ENCODE data around the gene GRK7. TPM values are rescaled to one million over a fixed set of nuclear protein-coding genes. Genes with fewer than 3 reads are reported as not detected.

GRK7 gene
- total and polyA plus RNA-seq, 2 of the 4 experiments (the other 2 are of a cell fraction) = not detected

DNA sequence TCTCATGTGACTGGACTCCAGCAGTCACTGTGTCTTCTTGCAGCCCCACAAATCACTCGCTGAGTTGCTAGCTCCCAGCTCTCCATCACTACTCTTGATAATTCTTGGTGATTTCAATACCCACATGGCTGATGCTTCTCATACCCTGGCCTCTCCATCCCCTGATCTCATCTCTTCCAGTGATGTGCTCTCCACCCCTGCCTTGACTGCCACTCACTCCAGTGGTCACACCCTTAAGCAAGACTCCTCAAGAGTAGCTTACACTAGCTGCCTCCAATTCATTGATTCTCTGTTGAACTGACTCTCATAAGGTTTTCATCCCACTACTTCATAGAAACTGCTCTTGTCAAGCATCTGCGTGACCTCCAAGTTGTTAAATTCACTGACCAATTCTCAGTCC lies 837 bp downstream of the GRK7 start:
- POLR2A ChIA-PET (ENCODE audit: unreplicated experiment) = no interaction called here
- intact Hi-C loops (cut with micrococcal nuclease) = no loop called here

More for the DNA sequence above, 837 bp downstream of the GRK7 start:
- ATAC-seq (ENCODE audit: low read depth) (no peak), DNase-seq (no peak)
- H4K91ac ChIP-seq (ENCODE audit: insufficient read depth, low read depth, low read length) = no peak overlapping the region
- no peak overlapping the region for H3K4me2 ChIP-seq (ENCODE audit: low read depth, low read length)
- no peaks in the 10 kb centered on the region for H3K27me3 ChIP-seq (ENCODE audit: control insufficient read depth, insufficient read depth, low read length)
- no peak overlapping the region for H3K18ac ChIP-seq (ENCODE audit: low read depth, low read length)
- 95% methylated on average over 2 of the region's 2 CpGs; no CpG with 5 or more reads in 1 of the 2 experiments for WGBS, 2 experiments (ENCODE audit: extremely low coverage in 2 of 2, insufficient read length in 1 of 2)
- TF ChIP-seq CHD1 (IDR thresholded peaks at IDR 0.05; ENCODE audit: low read depth, low read length) (no peak), RAD21 (IDR thresholded peaks at IDR 0.05; ENCODE audit: low read length) (no peak), BHLHE40 (IDR thresholded peaks at IDR 0.05; ENCODE audit: low read depth, low read length) (no peak), POLR2A (IDR thresholded peaks at IDR 0.05; ENCODE audit: low read depth, low read length) (no peak), RFX5 (IDR thresholded peaks at IDR 0.05; ENCODE audit: low read depth, low read length) (no peak), RCOR1 (IDR thresholded peaks at IDR 0.05; ENCODE audit: insufficient replicate concordance, low read length) (no peak), MXI1 (IDR thresholded peaks at IDR 0.05; ENCODE audit: borderline replicate concordance, low read depth, low read length) (no peak), MAZ (IDR thresholded peaks at IDR 0.05; ENCODE audit: borderline replicate concordance, low read depth, low read length) (no peak), CEBPB (IDR thresholded peaks at IDR 0.05; ENCODE audit: low read depth, low read length) (no peak), NFE2L2 (IDR thresholded peaks at IDR 0.05; ENCODE audit: low read depth, low read length) (no peak), MAFK (IDR thresholded peaks at IDR 0.05; ENCODE audit: low read depth, low read length) (no peak), FOS (IDR thresholded peaks at IDR 0.05; ENCODE audit: low read depth, low read length) (no peak), SMC3 (IDR thresholded peaks at IDR 0.05; ENCODE audit: low read depth, low read length) (no peak)
- TF ChIP-seq, protein P1, sequence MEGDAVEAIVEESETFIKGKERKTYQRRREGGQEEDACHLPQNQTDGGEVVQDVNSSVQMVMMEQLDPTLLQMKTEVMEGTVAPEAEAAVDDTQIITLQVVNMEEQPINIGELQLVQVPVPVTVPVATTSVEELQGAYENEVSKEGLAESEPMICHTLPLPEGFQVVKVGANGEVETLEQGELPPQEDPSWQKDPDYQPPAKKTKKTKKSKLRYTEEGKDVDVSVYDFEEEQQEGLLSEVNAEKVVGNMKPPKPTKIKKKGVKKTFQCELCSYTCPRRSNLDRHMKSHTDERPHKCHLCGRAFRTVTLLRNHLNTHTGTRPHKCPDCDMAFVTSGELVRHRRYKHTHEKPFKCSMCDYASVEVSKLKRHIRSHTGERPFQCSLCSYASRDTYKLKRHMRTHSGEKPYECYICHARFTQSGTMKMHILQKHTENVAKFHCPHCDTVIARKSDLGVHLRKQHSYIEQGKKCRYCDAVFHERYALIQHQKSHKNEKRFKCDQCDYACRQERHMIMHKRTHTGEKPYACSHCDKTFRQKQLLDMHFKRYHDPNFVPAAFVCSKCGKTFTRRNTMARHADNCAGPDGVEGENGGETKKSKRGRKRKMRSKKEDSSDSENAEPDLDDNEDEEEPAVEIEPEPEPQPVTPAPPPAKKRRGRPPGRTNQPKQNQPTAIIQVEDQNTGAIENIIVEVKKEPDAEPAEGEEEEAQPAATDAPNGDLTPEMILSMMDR (conservative IDR thresholded peaks at IDR 0.05; ENCODE audit: low read depth, low read length) = no peak
- TF ChIP-seq, protein P2, sequence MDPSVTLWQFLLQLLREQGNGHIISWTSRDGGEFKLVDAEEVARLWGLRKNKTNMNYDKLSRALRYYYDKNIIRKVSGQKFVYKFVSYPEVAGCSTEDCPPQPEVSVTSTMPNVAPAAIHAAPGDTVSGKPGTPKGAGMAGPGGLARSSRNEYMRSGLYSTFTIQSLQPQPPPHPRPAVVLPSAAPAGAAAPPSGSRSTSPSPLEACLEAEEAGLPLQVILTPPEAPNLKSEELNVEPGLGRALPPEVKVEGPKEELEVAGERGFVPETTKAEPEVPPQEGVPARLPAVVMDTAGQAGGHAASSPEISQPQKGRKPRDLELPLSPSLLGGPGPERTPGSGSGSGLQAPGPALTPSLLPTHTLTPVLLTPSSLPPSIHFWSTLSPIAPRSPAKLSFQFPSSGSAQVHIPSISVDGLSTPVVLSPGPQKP (IDR thresholded peaks at IDR 0.05; ENCODE audit: borderline replicate concordance, low read depth, low read length) = no peak
- TF ChIP-seq, protein P3, sequence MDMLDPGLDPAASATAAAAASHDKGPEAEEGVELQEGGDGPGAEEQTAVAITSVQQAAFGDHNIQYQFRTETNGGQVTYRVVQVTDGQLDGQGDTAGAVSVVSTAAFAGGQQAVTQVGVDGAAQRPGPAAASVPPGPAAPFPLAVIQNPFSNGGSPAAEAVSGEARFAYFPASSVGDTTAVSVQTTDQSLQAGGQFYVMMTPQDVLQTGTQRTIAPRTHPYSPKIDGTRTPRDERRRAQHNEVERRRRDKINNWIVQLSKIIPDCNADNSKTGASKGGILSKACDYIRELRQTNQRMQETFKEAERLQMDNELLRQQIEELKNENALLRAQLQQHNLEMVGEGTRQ (IDR thresholded peaks at IDR 0.05; ENCODE audit: low read depth, low read length) = no peak
- H3K36me3 ChIP-seq (ENCODE audit: control insufficient read depth, insufficient read depth, low read length) = no peaks in the 10 kb centered on the region
- BruUV-seq (replicated peaks) = no TSS peak
- H3K56ac ChIP-seq (ENCODE audit: extremely low read depth, insufficient read depth, low read length) = no peak overlapping the region
- no peaks in the 10 kb centered on the region for H4K20me1 ChIP-seq (ENCODE audit: insufficient read depth, low read length)
- no peak overlapping the region for H2BK120ac ChIP-seq (ENCODE audit: low read depth, low read length)
- no peak overlapping the region for H2BK5ac ChIP-seq (ENCODE audit: low read depth, low read length, poor library complexity, severe bottlenecking)
- H4K8ac ChIP-seq (ENCODE audit: low read depth in 2 of 2, low read length in 2 of 2) = no peak overlapping the region
- no peak overlapping the region for H2AK5ac ChIP-seq (ENCODE audit: low read depth, low read length)
- no peaks in the 10 kb centered on the region for H3K9me3 ChIP-seq (ENCODE audit: control insufficient read depth, insufficient read depth, low read length)
- H2AFZ ChIP-seq (replicated peaks; ENCODE audit: low read length, poor library complexity) = no peak overlapping the region
- no peak overlapping the region for H2BK15ac ChIP-seq (ENCODE audit: low read depth, low read length)
- no peak overlapping the region for H3K23ac ChIP-seq (ENCODE audit: low read depth, low read length)
- H3K4ac ChIP-seq (ENCODE audit: low read depth, low read length) = no peak overlapping the region
- no peak overlapping the region for H2BK20ac ChIP-seq (ENCODE audit: low read depth, low read length)
- no peak overlapping the region for H3K27ac ChIP-seq (ENCODE audit: insufficient read depth, low read length)
- dilution Hi-C loops (cut with HindIII; ENCODE audit: low sequenced_read_pairs, unreplicated experiment) = no loop called here
- CTCF ChIA-PET = no interaction called here
- H3K79me1 ChIP-seq (ENCODE audit: low read depth in 1 of 2, low read length in 2 of 2) = no peaks in the 10 kb centered on the region
- no peak overlapping the region for H4K5ac ChIP-seq (ENCODE audit: low read depth, low read length)
- no peak overlapping the region for H3K9ac ChIP-seq (ENCODE audit: low read depth, low read length)
- no peak overlapping the region for H3K14ac ChIP-seq (replicated peaks; ENCODE audit: low read depth, low read length)
- H3K9me1 ChIP-seq (ENCODE audit: insufficient read depth, low read length) = no peaks in the 10 kb centered on the region; the same call in 1 of the 2 replicates
- no peak overlapping the region for H3K4me3 ChIP-seq (ENCODE audit: insufficient read depth, low read depth, low read length)
- no peaks in the 10 kb centered on the region for H3K4me1 ChIP-seq (ENCODE audit: control insufficient read depth, insufficient read depth, low read length)
- no peak overlapping the region for H2AK9ac ChIP-seq (replicated peaks; ENCODE audit: low read depth, low read length, poor library complexity)
- in situ Hi-C loops (cut with MboI; ENCODE audit: low sequenced_read_pairs) = no loop called here

All from IMR-90 (cell line).